A673 (cell line): ENCODE results near the gene NHS. TPM values are rescaled to one million over a fixed set of nuclear protein-coding genes. Genes with fewer than 3 reads are reported as not detected.

ENCODE experiments used
- BruUV-seq: library from RNA; stranded (reverse); fragments of 400-500 nt; replicated peaks from 2 replicates; lab custom pipeline; 2021; lab: Mats Ljungman, UMichigan
- CTCF ChIA-PET: fragments of 300-600 bp; sonication (Branson Sonifier 250); formaldehyde crosslinking; loops from one replicate; lab custom pipeline; 2022; ENCODE audit warnings: antibody characterized with exemption; lab: Charles Lee
- POLR2A ChIA-PET: fragments of 300-600 bp; sonication (Branson Sonifier 250); formaldehyde crosslinking; loops from one replicate; lab custom pipeline; 2022; ENCODE audit warnings: antibody characterized with exemption; ENCODE audit not compliant: low non-redundant PET; lab: Charles Lee
- DNase-seq: peaks from one replicate; pipeline ENCODE4 v3.0.0-alpha.2; 2015; ENCODE audit warnings: low spot score
- H3K27ac ChIP-seq: fragments of 200-600 bp; sonication (generic); 2 replicates; pipeline ENCODE4 v1.5.1; 2016; ENCODE audit warnings: mixed run types, low read depth, mild to moderate bottlenecking, mixed read lengths, antibody characterized with exemption, low read length; ENCODE audit not compliant: poor library complexity, severe bottlenecking
- H3K27me3 ChIP-seq: fragments of 200-600 bp; sonication (generic); replicated peaks from 2 replicates; pipeline ENCODE4 v1.6.1; 2017; ENCODE audit warnings: mixed run types, low read depth, mild to moderate bottlenecking, mixed read lengths, antibody characterized with exemption, low read length; ENCODE audit not compliant: insufficient read depth, poor library complexity
- H3K36me3 ChIP-seq: fragments of 200-600 bp; sonication (generic); 2 replicates; pipeline ENCODE4 v1.6.1; 2016; ENCODE audit warnings: mixed run types, mild to moderate bottlenecking, mixed read lengths, antibody characterized with exemption, low read length; ENCODE audit not compliant: insufficient read depth, poor library complexity, severe bottlenecking
- H3K4me1 ChIP-seq: fragments of 200-600 bp; sonication (generic); 2 replicates; pipeline ENCODE4 v1.6.1; 2017; ENCODE audit warnings: mixed run types, mild to moderate bottlenecking, mixed read lengths, antibody characterized with exemption, low read length; ENCODE audit not compliant: insufficient read depth, poor library complexity, severe bottlenecking
- H3K4me3 ChIP-seq: fragments of 200-600 bp; sonication (generic); 2 replicates; pipeline ENCODE4 v1.5.1; 2016; ENCODE audit warnings: low read depth, mixed run types, mild to moderate bottlenecking, mixed read lengths, low read length; ENCODE audit not compliant: poor library complexity, severe bottlenecking
- H3K9me3 ChIP-seq: fragments of 200-600 bp; sonication (generic); 2 replicates; pipeline ENCODE4 v1.6.1; 2016; ENCODE audit warnings: mixed run types, low read depth, mild to moderate bottlenecking, mixed read lengths, antibody characterized with exemption, low read length; ENCODE audit not compliant: poor library complexity, severe bottlenecking
- CTCF ChIP-seq: fragments of 300-800, 200-600 bp; sonication (generic); conservative IDR thresholded peaks from 2 replicates; pipeline ENCODE4 v1.5.1; 2017; ENCODE audit warnings: low read depth, mild to moderate bottlenecking, antibody characterized with exemption, low read length, moderate library complexity, mixed read lengths
- EZH2 ChIP-seq: fragments of 200-600 bp; sonication (generic); IDR thresholded peaks from 2 replicates; pipeline ENCODE4 v1.6.1; 2017; ENCODE audit warnings: borderline replicate concordance, low read depth, mild to moderate bottlenecking, mixed read lengths, antibody characterized with exemption, low read length; ENCODE audit not compliant: poor library complexity, severe bottlenecking
- intact Hi-C: fragments of 100-400 bp; cut with micrococcal nuclease; formaldehyde crosslinking; loops from one replicate; pipeline ENCODE4 v1.10.0; 2022; ENCODE audit not compliant: unreplicated experiment
- total RNA-seq: library from RNA; stranded (reverse); gene quantifications from 2 replicates; pipeline ENCODE4 v1.2.3, GENCODE V29; 2021

NHS gene
- total RNA-seq, 1 experiment from 2014 or later, result 0.37 TPM

DNA sequence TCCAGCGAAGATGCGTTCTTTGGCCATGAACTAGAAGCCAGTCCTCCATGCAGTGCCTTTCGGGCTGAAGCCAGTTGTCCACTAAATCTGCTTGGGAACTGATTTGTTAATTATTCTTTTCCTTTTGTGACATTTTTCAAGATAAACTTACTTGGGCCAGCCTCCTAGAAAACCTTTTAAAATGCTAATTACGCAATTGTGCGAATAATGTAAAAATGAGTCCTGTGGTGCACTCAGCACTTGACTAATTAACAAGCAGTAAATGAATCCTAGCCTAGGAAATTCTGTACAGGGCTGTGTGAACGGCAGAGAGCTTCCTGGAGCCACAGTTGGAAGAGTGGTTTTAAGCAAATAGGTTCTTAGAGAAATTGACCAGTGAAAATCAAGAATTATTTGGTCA lies 212.4 kb downstream of the NHS start:
- no peak for TF ChIP-seq EZH2
- no peak for TF ChIP-seq CTCF
- H3K27me3 ChIP-seq, result no peaks in the 10 kb centered on the region
- intact Hi-C loops, result no loop called here
- no peaks in the 10 kb centered on the region for H3K9me3 ChIP-seq
- no peak overlapping the region for H3K27ac ChIP-seq
- no peak overlapping the region for H3K4me3 ChIP-seq
- no peak for DNase-seq
- no peaks in the 10 kb centered on the region for H3K36me3 ChIP-seq
- CTCF ChIA-PET, result no interaction called here
- no TSS peak for BruUV-seq
- peaks cover 9% of the 10 kb centered on the region for H3K4me1 ChIP-seq
- POLR2A ChIA-PET, result no interaction called here

GRCh38 chrX:17588303-17588702 lies 213.3 kb downstream of the NHS start:
- Histone ChIP-seq H3K36me3 (no peaks in the 10 kb centered on the region), H3K27me3 (no peaks in the 10 kb centered on the region), H3K9me3 (no peaks in the 10 kb centered on the region), H3K4me1 (peaks cover 9% of the 10 kb centered on the region), H3K27ac (no peak overlapping the region), H3K4me3 (no peak overlapping the region)
- ChIA-PET CTCF (no interaction called here), POLR2A (no interaction called here)
- no TSS peak for BruUV-seq
- DNase-seq, result no peak
- no peak for TF ChIP-seq EZH2
- TF ChIP-seq CTCF, result no peak
- intact Hi-C loops, result no loop called here

DNA sequence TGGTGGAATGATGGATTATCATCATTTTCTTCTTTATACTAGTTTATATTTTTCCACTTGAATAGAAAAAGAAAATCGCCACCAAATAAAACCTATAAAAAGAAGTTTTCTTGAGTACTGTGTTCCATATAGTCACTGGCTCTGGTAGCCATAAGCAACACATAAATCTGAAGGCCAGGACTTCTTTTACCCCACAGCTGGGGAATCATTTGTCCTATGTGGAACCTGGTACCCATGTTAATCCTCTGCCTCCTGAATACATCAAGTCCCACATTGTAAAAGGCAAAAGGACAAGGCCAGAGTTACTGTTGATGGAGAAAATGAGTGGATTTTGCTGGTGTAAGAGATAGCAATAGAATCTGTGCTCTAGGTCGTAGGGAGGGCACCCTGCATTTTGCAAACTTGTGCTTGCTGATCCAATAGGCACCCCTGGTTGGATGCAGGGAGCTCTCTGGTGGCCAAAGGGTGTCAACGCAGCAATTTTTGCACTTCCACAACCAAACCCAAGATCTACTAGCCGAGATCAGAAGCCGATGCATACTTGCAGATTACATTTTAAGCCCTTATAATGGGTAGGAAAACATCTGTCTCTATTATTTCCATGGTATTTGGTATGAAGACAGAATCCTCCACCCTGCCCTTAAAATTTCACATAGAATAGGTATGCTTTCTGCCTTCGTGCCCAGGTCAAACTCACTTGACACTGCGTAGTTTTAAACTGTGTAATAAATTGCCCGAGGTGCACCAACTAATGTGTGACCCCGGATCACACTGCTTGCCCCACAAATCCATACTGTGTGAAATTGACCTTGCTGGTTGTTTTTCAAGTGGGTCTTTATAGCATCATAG lies 216.1 kb downstream of the NHS start:
- Histone ChIP-seq H3K36me3 (no peaks in the 10 kb centered on the region), H3K27me3 (no peaks in the 10 kb centered on the region), H3K4me1 (no peaks in the 10 kb centered on the region), H3K27ac (no peak overlapping the region), H3K9me3 (no peaks in the 10 kb centered on the region), H3K4me3 (no peak overlapping the region)
- BruUV-seq, result no TSS peak
- ChIA-PET POLR2A (no interaction called here), CTCF (interaction anchor here (1.0 to 1.1 kb wide), 2 partner anchors 11 to 349 kb away, joined by 3 to 7 read pairs; no protein-coding TSS in a partner anchor)
- peak; percentile 65 for DNase-seq
- TF ChIP-seq EZH2, result no peak
- peak; percentile 76 for TF ChIP-seq CTCF
- intact Hi-C loops, result loop anchor here (1.0 to 10.0 kb wide), 3 partner anchors 56 to 766 kb away; no protein-coding TSS in a partner anchor
